GM18526 (cell line): ENCODE measurements around the gene VAV3.

ENCODE experiments used
- POLR2A ChIP-seq: IDR thresholded peaks from 3 replicates; pipeline ENCODE4 v1.6.1; 2011; ENCODE audit not compliant: insufficient read length; ENCODE audit errors: extremely low read depth

Gene VAV3

DNA sequence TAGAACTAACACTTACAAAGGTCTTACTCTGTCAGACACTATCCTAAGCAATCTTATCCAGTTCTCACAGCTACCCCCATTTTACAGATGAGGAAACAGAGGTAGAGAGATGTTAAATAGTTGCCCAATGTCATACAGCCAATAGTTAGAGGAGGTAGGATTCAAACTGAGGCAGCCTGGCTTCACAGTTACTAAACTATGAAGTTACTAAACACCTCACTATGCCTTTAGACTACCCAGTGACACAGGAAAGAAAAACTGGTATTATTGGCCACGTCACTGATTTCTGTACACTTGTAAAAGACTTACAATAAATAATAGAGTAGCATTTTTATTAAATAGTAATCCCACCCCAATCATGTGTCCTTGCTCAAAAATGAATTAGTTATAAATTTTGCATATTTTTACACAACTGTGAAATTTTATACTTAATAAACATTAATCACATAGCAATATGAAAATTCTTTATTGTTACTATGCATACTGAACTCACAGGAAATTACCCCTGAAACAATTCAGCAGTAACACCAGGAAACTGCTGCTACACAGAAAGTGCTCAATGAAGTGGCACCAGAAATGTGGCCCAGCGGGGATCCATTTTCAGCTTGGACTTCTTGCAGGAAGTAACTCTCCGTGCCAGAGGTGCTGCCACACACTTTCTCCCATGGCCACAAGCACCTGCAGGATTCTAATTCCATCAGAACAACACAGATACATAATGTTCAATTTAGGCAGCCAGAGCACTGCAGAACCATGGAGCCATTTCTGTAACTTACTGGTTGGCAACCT lies 69.4 kb downstream of the VAV3 start:
- no peak for TF ChIP-seq POLR2A

DNA sequence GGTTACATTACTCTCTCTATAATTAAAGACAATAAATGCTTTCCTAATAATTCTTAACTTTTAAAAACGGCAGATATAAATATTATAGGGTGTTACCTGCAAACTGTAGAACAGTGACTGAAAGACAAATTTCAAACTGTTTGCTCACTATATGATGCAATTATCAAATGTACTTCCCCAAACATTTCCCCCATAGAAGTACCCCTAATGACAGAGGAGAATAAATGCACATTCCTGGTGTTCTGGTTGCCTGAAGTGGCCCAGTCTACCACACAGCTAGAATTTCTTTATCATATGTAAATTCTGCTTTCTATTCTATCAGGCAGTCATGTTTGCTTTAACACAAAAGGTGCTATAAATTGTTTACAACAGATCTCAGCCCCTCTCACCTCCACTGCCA lies 70.4 kb downstream of the VAV3 start:
- TF ChIP-seq POLR2A: no peak

DNA sequence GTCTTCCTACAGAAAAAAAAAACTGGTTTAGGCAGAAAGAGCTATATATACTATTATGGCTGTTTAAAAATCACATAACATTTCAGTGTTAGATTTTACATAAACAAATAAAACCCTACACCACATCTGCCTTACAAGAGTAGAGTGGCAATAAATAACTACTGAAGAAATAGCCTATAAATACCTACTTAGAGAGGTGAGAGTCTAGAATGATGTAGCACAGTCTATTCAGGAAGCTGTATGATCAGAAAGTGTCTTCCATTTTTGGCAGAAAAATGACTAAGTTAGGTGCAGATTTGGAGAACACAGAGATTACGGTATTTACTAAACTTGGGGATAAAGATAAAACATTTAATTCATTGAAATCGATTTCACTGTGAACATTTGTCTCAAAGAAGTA lies 75.5 kb downstream of the VAV3 start:
- TF ChIP-seq POLR2A: no peak

DNA sequence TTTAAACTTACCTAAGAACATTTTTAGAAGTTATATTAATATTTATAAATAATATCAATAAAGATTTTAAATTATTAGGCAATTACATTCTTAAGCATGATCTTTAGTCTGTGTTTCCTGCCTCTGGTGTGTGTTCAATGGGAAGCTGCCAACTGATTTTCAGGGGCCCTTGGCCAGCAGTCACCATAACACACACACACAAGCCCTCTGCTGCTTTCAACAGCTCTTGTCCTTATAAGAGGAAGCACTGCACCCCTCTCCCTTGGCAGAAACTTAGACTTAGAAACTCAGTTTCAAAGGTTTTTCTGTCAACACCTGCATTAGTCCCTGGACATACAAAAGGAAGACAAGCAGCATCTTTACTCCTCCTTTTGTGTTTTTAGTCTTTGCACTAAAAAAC lies 81.4 kb downstream of the VAV3 start:
- no peak for TF ChIP-seq POLR2A

DNA sequence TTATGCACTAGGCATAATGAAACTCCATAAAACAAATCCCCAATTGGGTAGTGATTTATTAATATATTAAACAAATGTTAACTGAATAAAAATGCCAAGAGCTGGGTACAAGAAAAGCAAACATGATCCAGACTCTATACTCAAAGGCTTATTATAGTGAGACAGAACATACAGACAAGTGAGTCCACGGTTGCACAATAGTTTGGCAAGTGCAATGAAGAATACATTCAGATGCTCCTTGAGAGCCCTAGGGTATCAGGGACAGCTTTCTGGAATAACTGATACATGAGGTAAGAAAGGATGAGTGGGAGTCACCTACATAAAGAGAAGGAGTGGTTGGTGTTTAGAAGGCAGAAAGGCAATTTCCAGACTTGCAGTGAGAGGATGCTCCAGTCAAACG lies 85.1 kb downstream of the VAV3 start:
- no peak for TF ChIP-seq POLR2A

DNA sequence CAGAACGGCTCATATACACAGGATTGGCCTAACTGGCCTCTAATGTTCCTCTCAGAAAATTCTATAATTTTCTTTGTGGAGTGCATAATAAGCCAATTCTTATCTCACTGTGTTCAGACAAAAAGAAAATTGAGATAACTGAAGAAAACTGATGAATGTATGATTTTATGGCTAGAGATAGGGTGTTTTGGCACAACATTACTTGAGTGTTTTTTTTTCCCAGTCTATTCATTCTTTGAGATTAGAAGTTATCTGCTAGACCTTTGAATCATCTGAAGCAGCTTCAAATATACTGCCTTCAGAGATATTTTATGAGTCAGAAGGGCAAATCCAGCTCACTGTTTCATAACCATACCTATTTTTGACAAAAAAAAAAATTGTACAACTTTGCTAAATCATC lies 85.6 kb downstream of the VAV3 start:
- no peak for TF ChIP-seq POLR2A

DNA sequence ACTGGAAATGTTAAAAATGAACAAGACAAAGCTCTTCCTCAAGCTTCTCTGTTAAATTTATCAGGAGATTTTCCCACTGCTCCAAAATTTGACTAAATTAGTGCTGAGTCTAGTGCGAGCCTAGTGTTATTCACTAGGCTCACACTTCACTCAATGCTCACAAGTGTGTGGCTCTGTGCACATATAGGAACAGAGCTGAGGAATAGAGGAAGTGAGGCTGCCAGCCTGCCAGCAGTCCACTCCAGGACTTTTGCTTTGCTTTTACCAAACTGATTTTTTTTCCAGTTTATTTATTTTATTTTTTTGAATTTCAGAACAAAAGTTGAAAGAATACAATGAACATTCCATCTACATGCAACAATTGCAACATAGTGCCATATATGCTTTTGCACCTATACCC lies 87.2 kb downstream of the VAV3 start:
- no peak for TF ChIP-seq POLR2A

DNA sequence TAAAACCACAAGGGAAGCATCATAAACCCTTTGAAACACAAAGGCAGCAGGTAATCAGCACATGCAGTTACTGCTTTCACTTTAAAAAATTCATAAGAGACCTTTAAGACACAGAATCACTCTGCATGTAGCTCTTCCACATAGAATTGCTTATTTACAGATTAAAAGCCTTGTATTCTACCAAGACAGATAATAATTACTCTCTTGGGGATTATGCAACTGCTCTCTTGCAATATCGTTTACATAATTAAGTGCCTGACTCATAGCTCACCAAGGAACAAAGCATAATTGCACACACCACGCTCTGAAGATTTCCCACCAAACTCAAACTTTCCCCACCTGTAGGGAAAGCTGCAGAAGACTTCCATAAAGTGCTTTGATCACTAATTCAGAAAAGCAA lies 87.9 kb downstream of the VAV3 start:
- TF ChIP-seq POLR2A: no peak

DNA sequence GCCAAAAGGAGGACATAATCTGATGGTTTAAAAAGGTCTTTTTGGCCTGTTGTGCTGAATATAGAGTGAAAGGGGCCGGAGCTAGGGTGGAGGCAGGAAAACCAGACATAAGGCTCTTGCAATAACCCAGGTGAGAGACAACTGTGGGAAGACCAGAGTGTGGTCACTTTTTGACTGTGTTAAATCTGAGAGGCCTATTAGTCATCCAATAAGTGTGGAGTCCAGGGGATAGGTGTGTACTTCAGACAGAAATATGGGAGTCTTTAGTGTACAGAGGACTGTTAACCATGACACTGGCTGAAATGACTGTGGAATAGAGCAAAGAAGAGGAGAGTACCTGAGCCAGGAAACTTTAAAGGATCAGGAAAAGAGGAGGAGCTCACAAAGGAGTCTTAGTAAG lies 89.3 kb downstream of the VAV3 start:
- TF ChIP-seq POLR2A: no peak

DNA sequence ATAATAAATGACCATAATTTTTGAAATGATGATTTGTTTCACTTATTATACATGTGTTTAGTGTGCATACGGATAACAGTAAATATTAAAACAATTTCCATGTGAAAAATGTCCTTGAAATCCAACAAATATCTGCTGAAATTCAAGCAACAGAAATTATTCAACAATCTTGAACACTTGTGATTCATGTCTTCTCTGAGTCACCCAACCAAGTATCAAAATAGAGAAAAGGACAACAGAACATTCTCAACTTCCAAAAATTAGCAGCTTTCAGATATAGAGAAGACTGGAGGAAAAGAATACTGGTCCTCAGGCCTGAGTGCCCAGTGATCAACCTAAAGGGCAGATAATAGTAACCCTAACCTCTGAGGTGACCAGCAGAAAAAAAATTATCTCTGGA lies 90.8 kb downstream of the VAV3 start:
- TF ChIP-seq POLR2A: no peak

DNA sequence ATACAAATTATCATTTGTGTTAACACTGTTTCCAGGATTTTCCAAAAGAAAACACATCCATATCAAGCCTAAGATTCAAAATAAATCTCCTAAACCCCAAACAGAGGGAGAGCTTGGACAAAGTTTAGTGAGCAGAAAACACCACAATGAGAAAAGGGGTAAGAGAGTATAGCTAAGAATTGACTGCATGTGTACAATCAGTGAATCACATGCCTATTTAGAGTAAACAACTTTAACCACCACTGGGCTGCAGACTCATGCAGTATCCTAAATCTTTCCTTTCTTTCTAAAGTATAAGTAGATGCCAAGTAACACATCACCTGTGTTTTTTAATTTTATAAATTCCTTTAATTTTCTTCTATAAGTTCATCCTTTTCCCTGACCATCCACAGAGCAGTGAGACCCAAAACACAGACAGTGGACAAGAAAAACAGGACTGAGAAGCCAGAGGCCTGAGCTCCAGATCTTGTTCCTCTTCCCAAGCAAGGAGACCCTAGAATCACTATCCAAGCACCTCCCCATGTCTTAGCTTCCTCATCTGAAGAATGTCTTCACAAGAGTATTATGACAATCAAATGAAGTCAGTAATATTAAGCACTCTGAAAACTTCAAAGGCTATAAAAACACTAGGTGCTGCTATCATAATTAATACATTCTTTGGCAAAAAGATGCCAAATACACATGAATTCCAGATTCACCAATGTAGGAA lies 93.1 kb downstream of the VAV3 start:
- no peak for TF ChIP-seq POLR2A

DNA sequence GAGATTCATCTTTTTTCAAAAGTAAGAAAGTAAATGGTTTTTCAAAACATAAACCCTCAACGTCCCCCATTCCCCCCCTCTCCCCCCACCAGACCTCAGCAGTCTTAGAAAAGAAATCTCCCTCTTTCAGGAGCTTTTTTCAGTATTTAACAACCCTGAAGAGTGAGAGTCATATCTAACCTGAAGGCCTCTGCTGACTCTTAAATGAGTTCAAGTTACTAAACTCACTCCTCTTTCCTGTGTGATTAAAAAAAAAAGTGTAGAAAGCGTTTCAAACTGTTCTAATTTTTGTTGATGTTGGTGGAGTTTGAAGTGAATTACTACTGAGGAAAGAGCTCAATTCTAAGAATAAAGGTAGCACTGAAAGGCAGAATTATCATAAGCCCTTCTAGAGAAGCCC lies 93.7 kb downstream of the VAV3 start:
- no peak for TF ChIP-seq POLR2A

DNA sequence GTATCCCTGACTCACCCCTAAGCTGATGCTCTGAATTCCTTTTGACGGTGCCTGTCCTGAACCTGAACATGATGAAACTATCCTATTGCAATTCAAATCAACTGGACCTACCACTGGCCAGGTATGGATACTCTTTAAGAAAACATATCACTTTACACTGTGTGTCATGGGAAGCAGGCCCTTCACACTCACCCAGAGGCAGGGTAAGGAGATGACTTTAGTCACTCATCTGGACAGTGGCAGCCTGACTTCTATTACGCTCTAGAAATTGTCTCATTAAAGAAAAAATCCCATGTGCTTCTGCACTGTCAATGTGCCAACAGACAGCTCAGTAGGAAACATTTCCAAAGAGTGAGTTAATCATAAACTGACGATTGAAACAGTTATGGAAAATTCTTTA lies 94.3 kb downstream of the VAV3 start:
- TF ChIP-seq POLR2A: no peak

DNA sequence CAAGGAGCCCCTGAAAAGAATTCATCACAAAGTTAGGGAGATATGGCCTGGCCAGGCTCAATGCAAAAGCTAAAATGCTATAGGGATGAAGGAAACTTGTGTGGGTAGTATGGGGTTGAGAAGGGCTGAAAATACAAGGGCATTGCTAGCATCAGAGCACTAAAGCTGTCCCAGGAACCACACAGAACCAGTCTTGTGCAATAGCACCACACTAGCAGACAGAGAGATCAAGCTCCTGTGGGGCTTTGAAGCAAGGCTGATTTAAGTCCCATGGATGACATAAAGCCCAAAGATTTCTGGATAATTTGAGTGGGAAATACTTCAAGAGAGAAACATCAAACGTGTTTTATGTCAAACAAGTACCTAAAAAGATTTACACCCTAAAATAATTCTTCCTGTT lies 97.1 kb downstream of the VAV3 start:
- no peak for TF ChIP-seq POLR2A

DNA sequence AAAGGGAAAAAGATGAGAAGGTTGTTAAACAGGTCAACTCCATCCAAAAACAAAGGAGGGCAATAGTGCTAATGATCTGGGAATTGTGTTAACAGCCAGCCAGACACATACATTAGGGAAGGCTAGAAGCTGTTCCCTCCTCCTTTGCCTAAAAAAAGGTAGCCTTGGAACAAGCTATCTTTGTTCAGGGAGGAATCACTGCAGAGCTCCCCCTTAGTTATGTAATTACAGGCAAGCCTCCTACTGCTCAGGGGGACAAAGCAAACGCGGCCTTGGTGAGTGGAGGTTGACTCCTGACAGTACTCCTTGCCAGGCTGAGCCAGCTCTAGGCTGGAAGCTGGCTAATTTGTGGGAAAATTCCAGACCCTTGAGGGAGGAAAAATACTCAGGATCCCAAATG lies 97.6 kb downstream of the VAV3 start:
- no peak for TF ChIP-seq POLR2A

DNA sequence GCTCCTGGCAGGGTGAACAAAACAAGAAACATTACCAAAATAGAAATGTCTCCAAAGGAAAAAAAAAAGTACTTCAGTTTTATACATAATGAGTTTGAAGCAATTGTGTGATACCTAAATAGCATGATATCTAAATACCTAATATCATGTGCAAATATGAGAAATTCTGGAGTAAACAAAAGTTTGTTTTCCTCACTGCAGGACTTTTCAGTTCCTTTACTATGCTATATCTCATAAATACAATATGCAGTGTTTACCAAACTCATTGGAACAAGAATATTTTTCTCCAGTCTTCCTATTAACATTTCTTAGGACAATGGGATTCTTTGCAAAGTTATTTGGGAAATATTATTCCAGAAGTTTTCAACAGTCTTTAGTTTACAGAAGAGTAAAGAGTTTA lies 98.1 kb downstream of the VAV3 start:
- no peak for TF ChIP-seq POLR2A

DNA sequence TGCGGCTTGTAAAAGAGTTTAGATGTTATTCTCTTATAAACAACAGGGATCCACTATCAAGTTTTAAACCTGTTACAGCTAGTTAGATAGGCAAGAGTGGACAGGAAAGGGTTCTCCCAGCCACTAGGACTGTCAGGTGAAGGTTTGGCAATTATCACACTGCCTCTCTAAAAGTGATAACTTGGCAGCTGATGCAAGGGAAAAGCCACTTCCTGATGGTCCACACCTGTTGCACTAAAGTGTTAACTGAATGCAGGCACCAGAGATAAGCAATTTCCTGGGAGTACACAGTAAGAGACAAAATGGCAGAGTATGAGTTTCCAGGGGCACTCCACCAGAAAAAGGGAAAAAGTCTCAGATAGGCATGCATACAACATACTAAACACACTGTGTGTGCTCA lies 99.4 kb downstream of the VAV3 start:
- TF ChIP-seq POLR2A: no peak
